A549 (cell line): ENCODE results near the gene PTPRD. TPM values are rescaled to one million over a fixed set of nuclear protein-coding genes. Genes with fewer than 3 reads are reported as not detected.

Experiments used
- ATAC-seq, 2 experiments: fragments of 200-7000 bp in 1 of 2; fragments of >200 bp in 1 of 2; cut with Nextera tagmentation in 1 of 2; cut with Tn5 transposase in 1 of 2; 3 replicates each; pipeline versions ENCODE4 v1.8.0 to v1.9.1; 2018 to 2020; ENCODE audit warnings: mild to moderate bottlenecking in 1 of 2, moderate library complexity in 1 of 2
- CTCF ChIA-PET: fragments of 300-600 bp; sonication (Branson Sonifier 250); formaldehyde crosslinking; extraction: SDS; loops from one replicate; lab custom pipeline; 2021; ENCODE audit warnings: antibody characterized with exemption, inconsistent platforms; lab: Yijun Ruan, JAX
- POLR2A ChIA-PET: fragments of 350-600 bp; formaldehyde crosslinking; extraction: SDS; loops from one replicate; lab custom pipeline; 2021; ENCODE audit warnings: antibody characterized with exemption, inconsistent platforms; lab: Yijun Ruan, JAX
- DNase-seq, 2 experiments: peaks; one replicate each; pipeline versions ENCODE4 v3.0.0 to v3.0.0-alpha.2; 2011 to 2016; ENCODE audit warnings: low read depth in 1 of 2, low spot score in 1 of 2
- FAIRE-seq: peaks from 2 replicates; lab custom pipeline; 2011; peaks lifted over from hg19 to GRCh38; lab: Jason Lieb, UNC
- H3K27ac ChIP-seq, 2 experiments: fragments of >200 bp; sonication (Bioruptor Twin); formaldehyde crosslinking; 3 replicates each; pipeline ENCODE4 v1.5.1; 2016 to 2017
- H3K4me1 ChIP-seq: fragments of >200 bp; sonication (Bioruptor Twin); formaldehyde crosslinking; 3 replicates; pipeline ENCODE4 v1.6.1; 2016
- H3K4me2 ChIP-seq: fragments of >200 bp; sonication (Bioruptor Twin); formaldehyde crosslinking; 3 replicates; pipeline ENCODE4 v1.6.1; 2016
- H3K4me3 ChIP-seq: fragments of >200 bp; sonication (Bioruptor Twin); formaldehyde crosslinking; 3 replicates; pipeline ENCODE4 v1.5.1; 2016
- H3K9me3 ChIP-seq: fragments of >200 bp; sonication (Bioruptor Twin); formaldehyde crosslinking; 3 replicates; pipeline ENCODE4 v1.6.1; 2016
- BHLHE40 ChIP-seq: IDR thresholded peaks from 2 replicates; pipeline ENCODE4 v1.6.1; 2012; ENCODE audit warnings: low read depth, low read length, inconsistent platforms
- CEBPB ChIP-seq, 2 experiments: fragments of >200 bp in 1 of 2; sonication (Bioruptor Twin) in 1 of 2; formaldehyde crosslinking in 1 of 2; IDR thresholded peaks; 2 replicates each; pipeline ENCODE4 v1.6.1; 2012 to 2016
- CHD2 ChIP-seq: fragments of 150-350 bp; IDR thresholded peaks from 2 replicates; pipeline ENCODE4 v1.6.1; 2014; ENCODE audit warnings: low read length; ENCODE audit not compliant: partially characterized antibody
- CHD4 ChIP-seq: fragments of 200-600 bp; sonication (generic); IDR thresholded peaks from 2 replicates; pipeline ENCODE4 v1.6.1; 2016; ENCODE audit warnings: antibody characterized with exemption, mild to moderate bottlenecking, borderline replicate concordance
- EP300 ChIP-seq, 2 experiments: fragments of >200 bp; sonication (Bioruptor Twin); formaldehyde crosslinking; IDR thresholded peaks; 2 replicates in 1 of 2; 3 replicates in 1 of 2; pipeline ENCODE4 v1.6.1; 2016 to 2017
- ESRRA ChIP-seq: fragments of 150-350 bp; IDR thresholded peaks from 2 replicates; pipeline ENCODE4 v1.6.1; 2014; ENCODE audit warnings: mild to moderate bottlenecking, low read length, borderline replicate concordance
- FOXS1 ChIP-seq: fragments of 250-450 bp; sonication (Bioruptor Pico); IDR thresholded peaks from 2 replicates; pipeline ENCODE4 v1.5.0; 2020; ENCODE audit warnings: mild to moderate bottlenecking, moderate library complexity
- HOXB5 ChIP-seq: fragments of 250-450 bp; sonication (Bioruptor Pico); IDR thresholded peaks from 2 replicates; pipeline ENCODE4 v1.5.0; 2020; ENCODE audit warnings: mild to moderate bottlenecking, moderate library complexity
- JUNB ChIP-seq: fragments of >200 bp; sonication (Bioruptor Twin); formaldehyde crosslinking; IDR thresholded peaks from 2 replicates; pipeline ENCODE4 v1.6.1; 2016
- MAFK ChIP-seq: fragments of 450-650 bp; IDR thresholded peaks from 2 replicates; pipeline ENCODE4 v1.6.1; 2014; ENCODE audit not compliant: partially characterized antibody
- MAZ ChIP-seq: fragments of 150-350 bp; IDR thresholded peaks from 2 replicates; pipeline ENCODE4 v1.6.1; 2014; ENCODE audit warnings: antibody characterized with exemption, low read depth, low read length, borderline replicate concordance
- MYC ChIP-seq: IDR thresholded peaks from 2 replicates; pipeline ENCODE4 v1.6.1; 2012; ENCODE audit warnings: mild to moderate bottlenecking, inconsistent platforms, low read length, improper control_type of control experiment, borderline replicate concordance
- POLR2A ChIP-seq: IDR thresholded peaks from 2 replicates; pipeline ENCODE4 v1.6.1; 2012; ENCODE audit warnings: mild to moderate bottlenecking, low read length
- POLR2AphosphoS2 ChIP-seq: conservative IDR thresholded peaks from 2 replicates; pipeline ENCODE4 v1.6.1; 2012; ENCODE audit warnings: low read length, improper control_type of control experiment, inconsistent platforms
- RARB ChIP-seq: fragments of 250-450 bp; sonication (Bioruptor Pico); IDR thresholded peaks from 2 replicates; pipeline ENCODE4 v1.8.0; 2021; ENCODE audit warnings: mild to moderate bottlenecking, moderate library complexity
- RNF2 ChIP-seq: fragments of 200-600 bp; sonication (generic); IDR thresholded peaks from 2 replicates; pipeline ENCODE4 v1.6.1; 2016; ENCODE audit warnings: low read depth, mild to moderate bottlenecking, antibody characterized with exemption, moderate library complexity, borderline replicate concordance
- ZC3H11A ChIP-seq: fragments of 450-650 bp; IDR thresholded peaks from 2 replicates; pipeline ENCODE4 v1.6.1; 2014; ENCODE audit warnings: antibody characterized with exemption, mild to moderate bottlenecking
- ZSCAN20 ChIP-seq: fragments of 250-450 bp; sonication (Bioruptor Pico); IDR thresholded peaks from 2 replicates; pipeline ENCODE4 v1.8.0; 2022; ENCODE audit warnings: mild to moderate bottlenecking, moderate library complexity
- WGBS: methylation state at CpG from one replicate; pipeline ENCODE4 v1.1.6; 2017; ENCODE audit errors: missing lambda C conversion rate; 5-methylcytosine and 5-hydroxymethylcytosine counted together
- polyA plus RNA-seq, 4 experiments: library from polyadenylated mRNA; depleted of rRNA in 3 of 4; stranded (reverse); fragments of >200 nt; fragmentation: RNase III in 1 of 4; extraction: RNeasy Plus Mini Kit Qiagen cat#74134 plus additional on column Dnase treatment in 1 of 4; gene quantifications; 2 replicates in 3 of 4; 3 replicates in 1 of 4; pipeline ENCODE4 v1.2.3, GENCODE V29; 2011 to 2017
- TF ChIP-seq, protein P1 (sequence below): fragments of 250-450 bp; sonication (Bioruptor Pico); IDR thresholded peaks from 2 replicates; pipeline ENCODE4 v1.5.0; 2020; ENCODE audit warnings: low read depth, mild to moderate bottlenecking, moderate library complexity
- TF ChIP-seq, protein P2 (sequence below): fragments of >200 bp; sonication (Bioruptor Twin); formaldehyde crosslinking; IDR thresholded peaks from 3 replicates; pipeline ENCODE4 v1.6.1; 2016
- TF ChIP-seq, protein P3 (sequence below): fragments of >200 bp; sonication (Bioruptor Twin); formaldehyde crosslinking; IDR thresholded peaks from 2 replicates; pipeline ENCODE4 v1.6.1; 2016

The PTPRD gene
- polyA plus RNA-seq, 2 of the 4 experiments (the other 2 are of a cell fraction): 0.39 to 1.3 TPM

DNA sequence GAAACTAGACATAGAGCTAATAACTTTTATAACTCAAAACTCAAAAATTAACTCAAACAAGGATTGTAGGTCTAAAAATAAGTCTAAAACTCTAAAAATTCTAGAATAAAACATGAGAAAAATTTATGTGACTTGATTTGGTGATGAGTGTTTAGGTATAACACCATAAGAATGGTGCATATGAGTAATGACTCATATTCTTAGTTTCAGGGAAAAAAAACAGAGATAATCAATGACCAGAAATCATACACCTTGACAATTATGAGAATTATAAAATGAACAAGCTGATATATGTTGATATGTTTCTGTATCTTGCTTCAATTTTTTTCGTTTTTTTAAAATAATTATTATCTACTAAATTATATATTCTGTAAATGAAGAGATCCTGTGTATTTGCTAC lies 541.2 kb downstream of the PTPRD start (continued):
- no peak for TF ChIP-seq CHD4

DNA sequence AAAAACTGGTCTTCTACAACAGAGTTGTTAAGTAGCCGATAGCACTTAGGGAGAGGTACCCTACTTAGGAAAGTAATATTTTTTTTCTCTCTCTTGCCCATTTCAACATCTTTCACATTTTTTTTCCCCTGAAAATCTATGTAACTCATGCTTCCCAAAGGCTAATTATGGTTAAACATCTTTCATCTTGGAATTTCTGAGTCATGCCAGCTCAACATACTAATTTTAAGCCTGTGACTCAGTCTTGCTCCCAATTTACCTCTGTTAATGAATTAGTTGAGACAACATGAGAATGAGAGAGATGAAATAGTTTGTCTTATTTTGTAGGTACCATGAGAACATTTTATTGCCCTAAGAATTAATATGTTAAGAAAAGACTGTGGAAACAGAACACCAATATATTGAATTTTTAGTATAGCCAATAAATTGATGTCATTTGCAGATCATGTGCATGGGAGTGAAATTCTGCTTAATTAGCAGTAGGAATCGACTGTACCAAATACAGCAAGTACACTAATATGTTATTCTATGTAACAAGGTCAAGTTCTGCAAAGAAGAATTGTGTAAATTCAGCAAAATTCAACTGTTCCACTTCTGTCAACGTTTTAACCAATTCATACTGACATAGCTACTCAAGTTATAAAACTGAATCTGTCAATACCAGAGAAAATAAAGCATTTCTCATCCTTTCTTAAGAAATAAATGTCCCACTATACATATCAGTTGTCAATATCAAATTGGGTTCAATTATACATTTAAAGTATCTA lies 550.0 kb downstream of the PTPRD start:
- no peak for ATAC-seq
- no peak for FAIRE-seq
- no peak overlapping the region for H3K27ac ChIP-seq
- CTCF ChIA-PET: interaction anchor here (1.5 kb wide), 1 partner anchor 18 kb away, joined by 3 read pairs; no protein-coding TSS in a partner anchor
- POLR2A ChIA-PET: no interaction called here
- TF ChIP-seq MAFK (peak; percentile 32), JUNB (no peak)
- TF ChIP-seq, protein P1, sequence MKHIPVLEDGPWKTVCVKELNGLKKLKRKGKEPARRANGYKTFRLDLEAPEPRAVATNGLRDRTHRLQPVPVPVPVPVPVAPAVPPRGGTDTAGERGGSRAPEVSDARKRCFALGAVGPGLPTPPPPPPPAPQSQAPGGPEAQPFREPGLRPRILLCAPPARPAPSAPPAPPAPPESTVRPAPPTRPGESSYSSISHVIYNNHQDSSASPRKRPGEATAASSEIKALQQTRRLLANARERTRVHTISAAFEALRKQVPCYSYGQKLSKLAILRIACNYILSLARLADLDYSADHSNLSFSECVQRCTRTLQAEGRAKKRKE (CRISPR knock-in tag): no peak
- TF ChIP-seq, all 56 proteins: peak for 1
- H3K4me3 ChIP-seq: no peak overlapping the region
- H3K4me2 ChIP-seq: no peak overlapping the region
- no peaks in the 10 kb centered on the region for H3K4me1 ChIP-seq
- no peak for DNase-seq
- H3K9me3 ChIP-seq: no peaks in the 10 kb centered on the region
- WGBS: under 1% methylated on average over 3 of the region's 3 CpGs

DNA sequence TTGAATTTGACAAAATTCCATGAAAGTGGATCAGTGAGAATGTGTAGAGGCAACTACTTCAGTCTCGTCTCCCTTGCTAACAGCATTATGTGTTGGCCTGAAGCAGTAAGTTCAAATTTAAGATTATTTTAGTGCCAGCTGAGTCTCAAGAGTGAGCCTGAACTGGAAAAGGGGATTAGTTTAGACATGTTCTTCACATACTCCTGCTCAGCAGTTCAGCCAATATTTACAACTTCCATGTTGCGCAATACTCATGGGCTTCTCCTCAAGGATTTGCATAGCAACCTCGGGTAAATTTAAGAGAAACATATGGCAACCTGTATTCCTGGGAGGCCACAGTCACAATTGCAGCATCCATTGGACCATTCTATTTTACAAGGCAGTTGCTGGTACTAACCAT lies 553.8 kb downstream of the PTPRD start:
- FAIRE-seq (no peak), ATAC-seq (no peak), DNase-seq (peak in 1 of 2 experiments; percentile 5)
- Histone ChIP-seq H3K4me3 (no peak overlapping the region), H3K9me3 (no peaks in the 10 kb centered on the region), H3K27ac (no peak overlapping the region), H3K4me1 (no peaks in the 10 kb centered on the region), H3K4me2 (no peak overlapping the region)
- ChIA-PET CTCF (interaction anchor here (1.3 kb wide), 1 partner anchor 15 kb away, joined by 5 read pairs; no protein-coding TSS in a partner anchor), POLR2A (no interaction called here)
- WGBS: 8% methylated on average over 3 of the region's 3 CpGs
- peak; percentile 70 to 86 for TF ChIP-seq CEBPB (IDR thresholded peaks at IDR 0.05)
- no peak for TF ChIP-seq POLR2A

DNA sequence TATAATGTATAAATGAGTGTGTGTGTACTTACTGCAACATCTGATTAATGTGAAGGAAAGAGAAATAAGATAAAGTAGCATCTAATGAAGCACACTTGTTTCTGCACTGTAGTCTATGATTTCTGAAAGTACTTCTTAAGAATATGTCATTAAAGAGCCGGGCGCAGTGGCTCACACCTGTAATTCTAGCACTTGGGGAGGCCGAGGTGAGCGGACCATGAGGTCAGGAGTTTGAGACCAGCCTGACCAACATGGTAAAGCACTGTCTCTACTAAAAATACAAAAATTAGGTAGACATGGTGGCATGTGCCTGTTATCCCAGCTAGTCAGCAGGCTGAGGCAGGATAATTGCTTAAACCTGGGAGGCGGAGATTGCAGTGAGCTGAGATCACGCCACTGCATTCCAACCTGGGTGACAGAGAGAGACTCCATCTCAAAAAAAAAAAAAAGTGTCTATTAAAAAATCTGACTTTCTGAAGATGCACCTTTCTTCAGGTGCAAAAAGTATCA lies 556.9 kb downstream of the PTPRD start:
- Histone ChIP-seq H3K27ac (no peak overlapping the region), H3K4me1 (no peaks in the 10 kb centered on the region), H3K4me3 (no peak overlapping the region), H3K9me3 (no peaks in the 10 kb centered on the region)
- ChIA-PET POLR2A (no interaction called here), CTCF (no interaction called here)
- FAIRE-seq: no peak
- no peak for ATAC-seq
- WGBS: 19% methylated on average over 6 of the region's 6 CpGs
- no peak for DNase-seq
- TF ChIP-seq FOXS1 (no peak), BHLHE40 (no peak), HOXB5 (no peak)
- TF ChIP-seq, all 56 proteins: peak for 0
- H3K4me2 ChIP-seq: no peak overlapping the region

DNA sequence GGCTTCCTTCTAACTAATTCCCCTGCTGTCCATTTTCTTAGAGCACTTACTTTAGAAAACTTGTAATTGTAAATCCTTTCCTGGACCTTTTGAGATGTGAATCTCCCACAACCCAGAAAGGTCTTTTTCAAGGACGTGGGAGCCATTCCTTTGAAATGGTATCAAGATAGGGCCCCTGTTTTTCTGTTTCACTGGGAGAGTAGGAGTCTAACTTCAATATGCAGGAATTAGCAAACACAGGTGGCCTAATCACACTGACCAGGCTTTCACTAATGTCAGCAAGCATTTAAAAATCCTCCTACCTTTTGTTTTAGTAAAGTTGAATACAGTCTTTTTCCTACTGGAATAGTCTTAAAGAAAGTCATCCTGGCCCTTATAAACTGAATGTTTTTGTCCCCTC lies 558.3 kb downstream of the PTPRD start:
- no peak for DNase-seq
- POLR2A ChIA-PET: no interaction called here
- CTCF ChIA-PET: no interaction called here
- H3K9me3 ChIP-seq: no peaks in the 10 kb centered on the region
- H3K4me2 ChIP-seq: no peak overlapping the region
- TF ChIP-seq CHD2 (no peak), RNF2 (no peak), ZSCAN20 (CRISPR knock-in tag) (no peak), RARB (CRISPR knock-in tag) (no peak), HOXB5 (no peak), MYC (no peak), BHLHE40 (no peak), MAZ (no peak), POLR2AphosphoS2 (no peak), ESRRA (no peak), EP300 (IDR thresholded peaks at IDR 0.05) (no peak), ZC3H11A (no peak)
- TF ChIP-seq, protein P2, sequence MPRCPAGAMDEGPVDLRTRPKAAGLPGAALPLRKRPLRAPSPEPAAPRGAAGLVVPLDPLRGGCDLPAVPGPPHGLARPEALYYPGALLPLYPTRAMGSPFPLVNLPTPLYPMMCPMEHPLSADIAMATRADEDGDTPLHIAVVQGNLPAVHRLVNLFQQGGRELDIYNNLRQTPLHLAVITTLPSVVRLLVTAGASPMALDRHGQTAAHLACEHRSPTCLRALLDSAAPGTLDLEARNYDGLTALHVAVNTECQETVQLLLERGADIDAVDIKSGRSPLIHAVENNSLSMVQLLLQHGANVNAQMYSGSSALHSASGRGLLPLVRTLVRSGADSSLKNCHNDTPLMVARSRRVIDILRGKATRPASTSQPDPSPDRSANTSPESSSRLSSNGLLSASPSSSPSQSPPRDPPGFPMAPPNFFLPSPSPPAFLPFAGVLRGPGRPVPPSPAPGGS: no peak
- TF ChIP-seq, protein P3, sequence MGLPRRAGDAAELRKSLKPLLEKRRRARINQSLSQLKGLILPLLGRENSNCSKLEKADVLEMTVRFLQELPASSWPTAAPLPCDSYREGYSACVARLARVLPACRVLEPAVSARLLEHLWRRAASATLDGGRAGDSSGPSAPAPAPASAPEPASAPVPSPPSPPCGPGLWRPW: no peak
- TF ChIP-seq, protein P1 (CRISPR knock-in tag): no peak
- H3K4me1 ChIP-seq: no peaks in the 10 kb centered on the region
- no peak overlapping the region for H3K27ac ChIP-seq
- H3K4me3 ChIP-seq: no peak overlapping the region
- no peak for ATAC-seq
- FAIRE-seq: no peak
- WGBS: 0% methylated on average over 1 of the region's 1 CpG
